ENCODE results near the gene UQCC3.
"Not testable (repeated sequence)": the region's sequence is repeated elsewhere in the genome, so short reads cannot be mapped to it uniquely, and the experiment has no call there.

Gene UQCC3

GRCh38 chr11:62671608-62672389 lies at the start of gene UQCC3, which contains the start of gene LBHD1:
TSS of gene UQCC3 (plus strand) at chr11:62671673. CDS start at chr11:62671746, 73 bp downstream.
TSS of gene LBHD1 (minus strand) at chr11:62672267. CDS start at chr11:62670031, 2,236 bp downstream.
- DNase-seq (ENCODE audit: low read depth in 2 of 2), result peak; percentile 60 to 70

- no peak for DNase-seq (ENCODE audit: low read depth in 2 of 2)
Observed at GRCh38 chr11:62622476-62623089, 48.9 kb upstream of the UQCC3 start.

GRCh38 chr11:62627713-62628112 lies 43.8 kb upstream of the UQCC3 start:
- no peak for DNase-seq (ENCODE audit: low read depth in 2 of 2)

GRCh38 chr11:62632492-62632891 lies 39.0 kb upstream of the UQCC3 start:
- no peak for DNase-seq (ENCODE audit: low read depth in 2 of 2)

GRCh38 chr11:62644220-62644619 lies 27.3 kb upstream of the UQCC3 start:
- DNase-seq (ENCODE audit: low read depth in 2 of 2), result no peak

GRCh38 chr11:62645671-62645945 lies 25.9 kb upstream of the UQCC3 start:
- no peak for DNase-seq (ENCODE audit: low read depth in 2 of 2)

GRCh38 chr11:62645946-62646824 lies 25.3 kb upstream of the UQCC3 start, which contains the start of gene GANAB:
TSS of gene GANAB (minus strand) at chr11:62646613. CDS start at chr11:62646599, 14 bp downstream.
- peak; percentile 99 to 100 for DNase-seq (ENCODE audit: low read depth in 2 of 2)

GRCh38 chr11:62646825-62647608 lies 24.5 kb upstream of the UQCC3 start:
- no peak for DNase-seq (ENCODE audit: low read depth in 2 of 2)

- DNase-seq (ENCODE audit: low read depth in 2 of 2), result no peak
Observed at GRCh38 chr11:62647609-62648005, 23.9 kb upstream of the UQCC3 start.

- no peak for DNase-seq (ENCODE audit: low read depth in 2 of 2)
Observed at GRCh38 chr11:62648185-62648966, 23.1 kb upstream of the UQCC3 start.

GRCh38 chr11:62648967-62649364 lies 22.5 kb upstream of the UQCC3 start:
- no peak for DNase-seq (ENCODE audit: low read depth in 2 of 2)

GRCh38 chr11:62649486-62649885 lies 22.0 kb upstream of the UQCC3 start:
- no peak for DNase-seq (ENCODE audit: low read depth in 2 of 2)

- not testable (repeated sequence) for DNase-seq (ENCODE audit: low read depth in 2 of 2)
Observed at GRCh38 chr11:62650283-62650682, 21.2 kb upstream of the UQCC3 start.

- no peak for DNase-seq (ENCODE audit: low read depth in 2 of 2)
Observed at GRCh38 chr11:62652161-62653006, 19.1 kb upstream of the UQCC3 start.

GRCh38 chr11:62654297-62654696 lies 17.2 kb upstream of the UQCC3 start:
- no peak for DNase-seq (ENCODE audit: low read depth in 2 of 2)

GRCh38 chr11:62656796-62657429 lies 14.6 kb upstream of the UQCC3 start:
- no peak for DNase-seq (ENCODE audit: low read depth in 2 of 2)

- DNase-seq (ENCODE audit: low read depth in 2 of 2), result peak; percentile 28 to 38
Observed at GRCh38 chr11:62664405-62665074, 6.9 kb upstream of the UQCC3 start.

GRCh38 chr11:62665075-62665598 lies 6.3 kb upstream of the UQCC3 start, which contains the start of the genes C11orf98 and CSKMT:
TSS of gene C11orf98 (minus strand) at chr11:62665210. CDS start at chr11:62665169, 41 bp downstream.
TSS of gene CSKMT (plus strand) at chr11:62665312. CDS start at chr11:62665880, 568 bp downstream.
- DNase-seq (ENCODE audit: low read depth in 2 of 2), result peak; percentile 93 to 95

All from stimulated activated CD4-positive, alpha-beta T cell treated with anti-CD3 and anti-CD28 coated beads, Interleukin-4, amount 100 ng/mL, for 48 hours (primary cell).